Measurements from ENCODE around the gene RAD52.
A peak's percentile ranks its signal among the peaks of the same experiment; 100 is the strongest.

DNA sequence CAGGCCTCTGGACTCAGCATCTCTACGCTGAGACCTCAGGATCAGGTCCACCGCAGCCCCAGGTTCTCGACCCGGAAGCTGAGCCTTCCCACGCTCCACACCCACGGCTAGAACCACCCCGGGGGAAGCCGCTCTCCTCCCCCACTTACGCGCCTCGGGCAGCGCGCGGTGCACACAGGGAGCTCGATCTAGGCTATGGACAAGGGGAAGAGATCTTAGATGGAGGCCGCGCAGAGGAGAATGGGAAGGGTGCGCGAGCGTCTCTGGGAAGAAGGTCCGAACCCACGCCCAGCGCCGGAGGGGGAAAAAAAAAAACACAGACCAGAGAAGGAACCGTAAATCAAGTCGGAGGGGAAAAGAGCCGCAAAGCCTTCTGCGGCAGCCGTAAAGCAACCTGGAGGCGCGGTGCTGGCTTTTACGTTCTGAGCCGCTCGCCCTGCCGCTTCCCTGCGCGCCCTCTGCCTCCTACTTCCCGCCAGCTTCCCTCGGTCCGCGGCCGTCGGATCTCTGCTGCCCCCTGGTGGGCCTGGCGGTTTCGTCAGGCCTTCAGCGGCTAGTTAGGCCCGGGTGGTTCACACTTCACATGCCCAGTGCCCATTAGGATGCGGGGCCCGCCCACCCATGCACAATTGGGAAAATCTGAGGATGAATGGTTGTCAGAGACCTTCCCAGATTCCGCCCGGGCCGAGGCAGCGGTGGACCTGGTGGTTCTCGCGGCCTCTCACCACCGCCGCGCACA is at the start of gene RAD52:
- TF ChIP-seq CTCF (IDR thresholded peaks at IDR 0.05), result peak; percentile 95 to 99 (median 97)
- peak; percentile 43 for TF ChIP-seq POLR2A (IDR thresholded peaks at IDR 0.05; ENCODE audit: low read depth)
- peak; percentile 91 to 92 for TF ChIP-seq POLR2AphosphoS5 (IDR thresholded peaks at IDR 0.05)
